Measurements from ENCODE around the gene PRKCA.

PRKCA gene

GRCh38 chr17:66673668-66674276 lies 371.4 kb downstream of the PRKCA start:
- Histone ChIP-seq H3K36me3 (ENCODE audit: low read depth) (no peaks in the 10 kb centered on the region), H3K4me3 (ENCODE audit: severe bottlenecking) (no peak overlapping the region), H3K4me1 (ENCODE audit: insufficient read depth, poor library complexity, severe bottlenecking) (peaks cover 34% of the 10 kb centered on the region), H3K27ac (ENCODE audit: poor library complexity, severe bottlenecking) (peak overlapping the region; percentile 94), H3K27me3 (ENCODE audit: insufficient read depth, poor library complexity, severe bottlenecking) (no peaks in the 10 kb centered on the region), H3K9me3 (ENCODE audit: severe bottlenecking) (no peaks in the 10 kb centered on the region)
- TF ChIP-seq CTCF (IDR thresholded peaks at IDR 0.05; ENCODE audit: poor library complexity, severe bottlenecking) = peak; percentile 92
- ATAC-seq (ENCODE audit: low read depth) (peak; percentile 15; the same call in 2 of the 3 replicates), DNase-seq (ENCODE audit: low spot score) (peak; percentile 72)

- Histone ChIP-seq H3K27me3 (ENCODE audit: insufficient read depth, poor library complexity, severe bottlenecking) (no peaks in the 10 kb centered on the region), H3K36me3 (ENCODE audit: low read depth) (no peaks in the 10 kb centered on the region), H3K9me3 (ENCODE audit: severe bottlenecking) (no peaks in the 10 kb centered on the region), H3K27ac (ENCODE audit: poor library complexity, severe bottlenecking) (peak overlapping the region; percentile 94), H3K4me3 (ENCODE audit: severe bottlenecking) (no peak overlapping the region), H3K4me1 (ENCODE audit: insufficient read depth, poor library complexity, severe bottlenecking) (peaks cover 34% of the 10 kb centered on the region)
- no peak for TF ChIP-seq CTCF (IDR thresholded peaks at IDR 0.05; ENCODE audit: poor library complexity, severe bottlenecking)
- DNase-seq (ENCODE audit: low spot score) (no peak), ATAC-seq (ENCODE audit: low read depth) (no peak)
Measured at GRCh38 chr17:66675273-66675990, 373.0 kb downstream of the PRKCA start.

- no peak for TF ChIP-seq CTCF (IDR thresholded peaks at IDR 0.05; ENCODE audit: poor library complexity, severe bottlenecking)
- no peaks in the 10 kb centered on the region for H3K36me3 ChIP-seq (ENCODE audit: low read depth)
- DNase-seq (ENCODE audit: low spot score) = peak; percentile 64
- H3K27ac ChIP-seq (ENCODE audit: poor library complexity, severe bottlenecking) = peak overlapping the region; percentile 94
- H3K9me3 ChIP-seq (ENCODE audit: severe bottlenecking) = no peaks in the 10 kb centered on the region
- H3K4me1 ChIP-seq (ENCODE audit: insufficient read depth, poor library complexity, severe bottlenecking) = peaks cover 40% of the 10 kb centered on the region
- peak overlapping the region; percentile 0 for H3K4me3 ChIP-seq (ENCODE audit: severe bottlenecking)
- no peaks in the 10 kb centered on the region for H3K27me3 ChIP-seq (ENCODE audit: insufficient read depth, poor library complexity, severe bottlenecking)
- ATAC-seq (ENCODE audit: low read depth) = peak; percentile 38
Measured at GRCh38 chr17:66675991-66676371, 373.6 kb downstream of the PRKCA start.

GRCh38 chr17:66676421-66676820 lies 374.0 kb downstream of the PRKCA start:
- H3K27ac ChIP-seq (ENCODE audit: poor library complexity, severe bottlenecking) = peak overlapping the region; percentile 94
- DNase-seq (ENCODE audit: low spot score) = peak; percentile 96

More at GRCh38 chr17:66676421-66676820, 374.0 kb downstream of the PRKCA start:
- peak overlapping the region; percentile 0 for H3K4me3 ChIP-seq (ENCODE audit: severe bottlenecking)
- TF ChIP-seq CTCF (IDR thresholded peaks at IDR 0.05; ENCODE audit: poor library complexity, severe bottlenecking) = no peak
- no peaks in the 10 kb centered on the region for H3K27me3 ChIP-seq (ENCODE audit: insufficient read depth, poor library complexity, severe bottlenecking)
- no peaks in the 10 kb centered on the region for H3K9me3 ChIP-seq (ENCODE audit: severe bottlenecking)
- H3K4me1 ChIP-seq (ENCODE audit: insufficient read depth, poor library complexity, severe bottlenecking) = peaks cover 40% of the 10 kb centered on the region
- peak; percentile 89 for ATAC-seq (ENCODE audit: low read depth)
- H3K36me3 ChIP-seq (ENCODE audit: low read depth) = no peaks in the 10 kb centered on the region

Measured in RWPE2 (cell line).